Osteoblast (primary cell): ENCODE measurements around the gene COMP. TPM values are rescaled to one million over a fixed set of nuclear protein-coding genes. Genes with fewer than 3 reads are reported as not detected.

ENCODE experiments used
- DNase-seq: peaks from one replicate; pipeline ENCODE4 v3.0.0; 2011; ENCODE audit warnings: low spot score, mixed read lengths; ENCODE audit not compliant: insufficient read length; ENCODE audit errors: missing footprints
- H2AFZ ChIP-seq: 2 replicates; pipeline ENCODE4 v1.6.0; 2011; ENCODE audit warnings: mild to moderate bottlenecking, low read length
- H3K27ac ChIP-seq: 2 replicates; pipeline ENCODE4 v1.5.1; 2011; ENCODE audit warnings: mild to moderate bottlenecking, low read depth, low read length, moderate library complexity
- H3K27me3 ChIP-seq: 2 replicates; pipeline ENCODE4 v1.6.0; 2012; ENCODE audit warnings: mild to moderate bottlenecking, control low read depth, inconsistent platforms, low read length, moderate library complexity; ENCODE audit not compliant: insufficient read depth
- H3K36me3 ChIP-seq: 2 replicates; pipeline ENCODE4 v1.5.1; 2011; ENCODE audit warnings: mild to moderate bottlenecking, low read length, control low read depth, moderate library complexity; ENCODE audit not compliant: insufficient read depth
- H3K4me1 ChIP-seq: 2 replicates; pipeline ENCODE4 v1.5.1; 2011; ENCODE audit warnings: mild to moderate bottlenecking, low read length, control low read depth, moderate library complexity; ENCODE audit not compliant: insufficient read depth
- H3K4me2 ChIP-seq: 2 replicates; pipeline ENCODE4 v1.6.0; 2011; ENCODE audit warnings: mild to moderate bottlenecking, low read length; ENCODE audit not compliant: insufficient read depth
- H3K4me3 ChIP-seq: fragments of 200-600 bp; sonication (generic); 3 replicates; pipeline ENCODE4 v1.5.1; 2012; ENCODE audit warnings: mild to moderate bottlenecking, low read length, inconsistent platforms; ENCODE audit not compliant: insufficient read depth
- H3K79me2 ChIP-seq: 2 replicates; pipeline ENCODE4 v1.6.0; 2012; ENCODE audit warnings: mild to moderate bottlenecking, low read length, control low read depth, inconsistent platforms; ENCODE audit not compliant: insufficient read depth
- H3K9me3 ChIP-seq: 2 replicates; pipeline ENCODE4 v1.5.1; 2011; ENCODE audit warnings: low read depth, low read length, control low read depth
- H4K20me1 ChIP-seq: 2 replicates; pipeline ENCODE4 v1.6.0; 2012; ENCODE audit warnings: mild to moderate bottlenecking, low read length, control low read depth; ENCODE audit not compliant: insufficient read depth
- CTCF ChIP-seq: IDR thresholded peaks from 2 replicates; pipeline ENCODE4 v1.5.1; 2011; ENCODE audit warnings: mild to moderate bottlenecking, low read depth, low read length, moderate library complexity; ENCODE audit errors: extremely low read depth
- total RNA-seq: library from RNA; depleted of rRNA; stranded (reverse); fragments of >200 nt; gene quantifications from 2 replicates; pipeline ENCODE4 v1.2.3, GENCODE V29; 2012

COMP gene
- total RNA-seq, 1 donor, result 14.8 TPM

GRCh38 chr19:18775586-18776287 lies 15.4 kb downstream of the COMP start:
- TF ChIP-seq CTCF, result no peak
- Histone ChIP-seq H3K79me2 (no peaks in the 10 kb centered on the region), H4K20me1 (peaks cover 3% of the 10 kb centered on the region), H3K4me3 (peak overlapping the region; percentile 3), H3K36me3 (no peaks in the 10 kb centered on the region), H3K27me3 (no peaks in the 10 kb centered on the region), H3K4me1 (peaks cover 14% of the 10 kb centered on the region), H3K27ac (peak overlapping the region; percentile 73), H2AFZ (no peak overlapping the region), H3K9me3 (no peaks in the 10 kb centered on the region), H3K4me2 (peak overlapping the region; percentile 44)
- DNase-seq, result peak; percentile 100

- peak; percentile 71 for DNase-seq
- H3K4me1 ChIP-seq, result peaks cover 14% of the 10 kb centered on the region
- no peaks in the 10 kb centered on the region for H3K36me3 ChIP-seq
- H3K27me3 ChIP-seq, result no peaks in the 10 kb centered on the region
- no peak overlapping the region for H3K4me2 ChIP-seq
- H3K4me3 ChIP-seq, result no peak overlapping the region
- peaks cover 8% of the 10 kb centered on the region for H4K20me1 ChIP-seq
- H3K27ac ChIP-seq, result no peak overlapping the region
- no peaks in the 10 kb centered on the region for H3K9me3 ChIP-seq
- no peak for TF ChIP-seq CTCF
- H2AFZ ChIP-seq, result no peak overlapping the region
- H3K79me2 ChIP-seq, result no peaks in the 10 kb centered on the region
These were observed 16.2 kb downstream of the COMP start for GRCh38 chr19:18774782-18775444.

- Histone ChIP-seq H3K4me3 (no peak overlapping the region), H3K4me2 (no peak overlapping the region), H3K4me1 (peaks cover 14% of the 10 kb centered on the region), H3K36me3 (no peaks in the 10 kb centered on the region), H3K27ac (no peak overlapping the region), H3K27me3 (no peaks in the 10 kb centered on the region), H3K9me3 (no peaks in the 10 kb centered on the region), H2AFZ (no peak overlapping the region), H3K79me2 (no peaks in the 10 kb centered on the region), H4K20me1 (peaks cover 8% of the 10 kb centered on the region)
- DNase-seq, result peak; percentile 66
- no peak for TF ChIP-seq CTCF
These were observed 17.0 kb downstream of the COMP start for GRCh38 chr19:18774107-18774506.

GRCh38 chr19:18773682-18774081 lies 17.4 kb downstream of the COMP start:
- peaks cover 8% of the 10 kb centered on the region for H4K20me1 ChIP-seq
- DNase-seq, result peak; percentile 66
- no peak overlapping the region for H3K4me3 ChIP-seq
- H3K36me3 ChIP-seq, result peaks cover 4% of the 10 kb centered on the region
- peaks cover 14% of the 10 kb centered on the region for H3K4me1 ChIP-seq
- no peak overlapping the region for H2AFZ ChIP-seq
- no peak overlapping the region for H3K27ac ChIP-seq
- TF ChIP-seq CTCF, result no peak
- no peaks in the 10 kb centered on the region for H3K79me2 ChIP-seq
- H3K4me2 ChIP-seq, result no peak overlapping the region
- H3K27me3 ChIP-seq, result no peaks in the 10 kb centered on the region
- no peaks in the 10 kb centered on the region for H3K9me3 ChIP-seq
